ENCODE results near the gene NBEA. TPM values are rescaled to one million over a fixed set of nuclear protein-coding genes. Genes with fewer than 3 reads are reported as not detected.

Gene NBEA
- total RNA-seq, 2 experiments from 2014 or later = 3.5 to 3.8 TPM

- ChIA-PET CTCF (no interaction called here), POLR2A (no interaction called here)
- Mint-ChIP-seq H3K36me3 (ENCODE audit: low read depth) (no peaks in the 10 kb centered on the region), H3K9me3 (peaks cover 2% of the 10 kb centered on the region), H3K4me3 (no peak overlapping the region), H3K27me3 (peaks cover 5% of the 10 kb centered on the region), H3K4me1 (ENCODE audit: low read depth) (no peaks in the 10 kb centered on the region), H3K27ac (no peak overlapping the region)
- Histone ChIP-seq H3K4me1 (ENCODE audit: insufficient read depth, low read length) (no peaks in the 10 kb centered on the region), H3K4me3 (ENCODE audit: low read length) (no peak overlapping the region), H3K27me3 (ENCODE audit: control insufficient read depth in 1 of 2, insufficient read depth in 2 of 2, low read length in 2 of 2) (no peaks in the 10 kb centered on the region), H3K27ac (ENCODE audit: low read depth in 1 of 2, low read length in 2 of 2) (no peak overlapping the region), H3K36me3 (ENCODE audit: insufficient read depth, low read length) (no peaks in the 10 kb centered on the region), H3K9me3 (ENCODE audit: control insufficient read depth in 1 of 2, insufficient read depth in 1 of 2, low read length in 2 of 2) (peaks cover 0 to 17% of the 10 kb centered on the region in 2 experiments)
- DNase-seq (no peak), ATAC-seq (ENCODE audit: poor library complexity) (no peak)
- intact Hi-C loops (cut with DNase I, micrococcal nuclease) = no loop called here
- TF ChIP-seq CTCF (IDR thresholded peaks at IDR 0.05) = no peak
Observed at GRCh38 chr13:35703061-35703460, 761.0 kb downstream of the NBEA start.

GRCh38 chr13:35704331-35704730 is 762.3 kb downstream of the NBEA start:
- H3K9me3 ChIP-seq (ENCODE audit: control insufficient read depth in 1 of 2, insufficient read depth in 1 of 2, low read length in 2 of 2) = peaks cover 0 to 17% of the 10 kb centered on the region in 2 experiments
- H3K27ac ChIP-seq (ENCODE audit: low read depth in 1 of 2, low read length in 2 of 2) = no peak overlapping the region
- H3K36me3 Mint-ChIP-seq (ENCODE audit: low read depth) = no peaks in the 10 kb centered on the region
- no peak overlapping the region for H3K4me3 ChIP-seq (ENCODE audit: low read length)
- H3K27me3 Mint-ChIP-seq = peaks cover 5% of the 10 kb centered on the region
- ChIA-PET CTCF (no interaction called here), POLR2A (no interaction called here)
- H3K27me3 ChIP-seq (ENCODE audit: control insufficient read depth in 1 of 2, insufficient read depth in 2 of 2, low read length in 2 of 2) = no peaks in the 10 kb centered on the region
- H3K4me1 Mint-ChIP-seq (ENCODE audit: low read depth) = no peaks in the 10 kb centered on the region
- H3K36me3 ChIP-seq (ENCODE audit: insufficient read depth, low read length) = no peaks in the 10 kb centered on the region
- no peak for DNase-seq
- H3K4me1 ChIP-seq (ENCODE audit: insufficient read depth, low read length) = no peaks in the 10 kb centered on the region
- TF ChIP-seq CTCF (IDR thresholded peaks at IDR 0.05) = no peak
- H3K27ac Mint-ChIP-seq = no peak overlapping the region
- H3K4me3 Mint-ChIP-seq = no peak overlapping the region
- ATAC-seq (ENCODE audit: poor library complexity) = no peak
- intact Hi-C loops (cut with DNase I, micrococcal nuclease) = no loop called here
- H3K9me3 Mint-ChIP-seq = peaks cover 2% of the 10 kb centered on the region

- ATAC-seq (ENCODE audit: poor library complexity) (no peak), DNase-seq (no peak)
- no peak overlapping the region for H3K27ac ChIP-seq (ENCODE audit: low read depth in 1 of 2, low read length in 2 of 2)
- no peaks in the 10 kb centered on the region for H3K27me3 ChIP-seq (ENCODE audit: control insufficient read depth in 1 of 2, insufficient read depth in 2 of 2, low read length in 2 of 2)
- peaks cover 0 to 17% of the 10 kb centered on the region in 2 experiments for H3K9me3 ChIP-seq (ENCODE audit: control insufficient read depth in 1 of 2, insufficient read depth in 1 of 2, low read length in 2 of 2)
- intact Hi-C loops (cut with DNase I, micrococcal nuclease) = no loop called here
- no peak overlapping the region for H3K27ac Mint-ChIP-seq
- ChIA-PET POLR2A (no interaction called here), CTCF (no interaction called here)
- H3K4me1 Mint-ChIP-seq (ENCODE audit: low read depth) = no peaks in the 10 kb centered on the region
- H3K36me3 Mint-ChIP-seq (ENCODE audit: low read depth) = no peaks in the 10 kb centered on the region
- H3K9me3 Mint-ChIP-seq = peaks cover 2% of the 10 kb centered on the region
- TF ChIP-seq CTCF (IDR thresholded peaks at IDR 0.05) = no peak
- no peak overlapping the region for H3K4me3 Mint-ChIP-seq
- H3K36me3 ChIP-seq (ENCODE audit: insufficient read depth, low read length) = no peaks in the 10 kb centered on the region
- H3K27me3 Mint-ChIP-seq = peaks cover 5% of the 10 kb centered on the region
- H3K4me3 ChIP-seq (ENCODE audit: low read length) = no peak overlapping the region
- no peaks in the 10 kb centered on the region for H3K4me1 ChIP-seq (ENCODE audit: insufficient read depth, low read length)
Observed at GRCh38 chr13:35706281-35706680, 764.2 kb downstream of the NBEA start.

Data from CD4-positive, alpha-beta T cell (primary cell).